Stimulated activated CD4-positive, alpha-beta T cell treated with anti-CD3 and anti-CD28 coated beads, Interleukin-4, amount 100 ng/mL, for 48 hours (primary cell): ENCODE data around the gene RSPH3.
"Not testable (repeated sequence)": the region's sequence is repeated elsewhere in the genome, so short reads cannot be mapped to it uniquely, and the experiment has no call there.

Source experiments
- DNase-seq, 2 donors: peaks; one replicate each; pipeline ENCODE4 v3.0.0-alpha.2; 2020; ENCODE audit warnings: low read depth in 2 of 2

The RSPH3 gene

DNA sequence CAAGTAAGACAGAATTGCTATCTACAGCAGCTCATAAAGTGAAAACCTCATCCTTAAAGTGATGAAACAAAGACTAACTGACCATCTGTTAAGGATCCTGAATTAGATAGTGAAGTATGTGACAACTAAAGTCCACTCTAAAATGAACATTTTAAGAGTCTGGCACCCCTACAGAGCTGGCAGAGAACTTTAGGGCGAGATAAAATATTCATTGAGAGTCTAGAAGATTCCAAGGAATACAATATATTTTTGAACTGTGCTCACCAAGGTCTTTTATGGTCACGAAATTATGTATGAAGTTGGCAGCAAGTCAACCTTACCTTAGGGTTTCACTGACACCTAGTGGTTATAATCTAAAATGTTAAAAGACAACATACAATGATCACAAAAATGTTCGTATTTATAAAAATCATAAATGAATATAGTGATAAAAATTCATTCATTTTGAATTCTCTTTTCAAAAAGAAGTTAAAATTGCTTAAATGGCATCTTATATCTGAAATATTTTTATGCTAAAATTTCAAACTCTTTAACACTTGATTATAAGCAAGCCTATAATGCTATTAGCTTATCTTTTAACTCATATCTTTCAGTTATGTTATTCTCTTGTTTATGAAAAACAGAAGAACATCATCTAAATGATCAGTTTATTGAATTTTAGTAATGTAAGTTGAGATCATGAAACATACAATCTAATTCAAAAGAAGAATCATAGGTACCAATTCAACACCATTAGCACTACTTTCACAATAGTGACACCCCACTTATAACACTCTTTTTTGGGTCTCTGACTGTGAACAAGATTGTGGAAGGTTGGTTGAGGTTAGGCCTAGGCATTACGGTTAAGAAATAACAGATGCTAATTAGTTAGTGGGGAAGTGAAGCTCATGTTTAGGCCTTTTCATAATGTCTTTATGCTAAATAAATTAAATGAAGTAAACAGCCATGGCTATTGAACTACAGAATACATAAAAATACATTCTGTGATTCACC, 27.5 kb downstream of the RSPH3 start:
- DNase-seq: no peak

DNA sequence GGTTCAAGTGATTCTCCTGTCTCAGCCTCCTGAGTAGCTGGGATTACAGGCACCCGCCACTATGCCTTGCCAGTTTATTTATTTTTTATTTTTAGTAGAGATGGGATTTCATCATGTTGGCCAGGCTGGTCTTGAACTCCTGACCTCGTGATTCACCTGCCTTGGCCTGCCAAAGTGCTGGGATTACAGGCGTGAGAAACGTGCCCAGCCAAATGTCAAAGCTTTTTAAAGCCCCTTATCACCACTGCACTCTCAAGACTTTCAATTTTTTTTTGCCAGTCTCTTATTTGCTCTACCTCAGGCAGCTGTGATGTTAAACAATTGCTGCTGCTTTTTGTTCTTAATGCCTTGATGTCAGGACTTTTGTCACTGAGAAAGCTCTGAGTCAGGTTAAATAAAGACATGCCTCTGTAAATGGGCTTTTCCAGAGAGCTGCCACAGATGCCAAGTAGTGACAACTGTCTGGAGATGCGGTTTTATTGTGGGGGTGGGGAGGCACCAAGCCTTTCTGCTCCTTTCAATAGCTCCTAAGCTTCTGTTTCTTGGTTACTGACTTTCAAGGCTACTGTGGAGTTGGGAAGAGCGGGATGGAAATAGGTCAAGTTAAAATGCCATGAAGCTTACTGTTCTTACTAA, 29.2 kb downstream of the RSPH3 start:
- no peak for DNase-seq

DNA sequence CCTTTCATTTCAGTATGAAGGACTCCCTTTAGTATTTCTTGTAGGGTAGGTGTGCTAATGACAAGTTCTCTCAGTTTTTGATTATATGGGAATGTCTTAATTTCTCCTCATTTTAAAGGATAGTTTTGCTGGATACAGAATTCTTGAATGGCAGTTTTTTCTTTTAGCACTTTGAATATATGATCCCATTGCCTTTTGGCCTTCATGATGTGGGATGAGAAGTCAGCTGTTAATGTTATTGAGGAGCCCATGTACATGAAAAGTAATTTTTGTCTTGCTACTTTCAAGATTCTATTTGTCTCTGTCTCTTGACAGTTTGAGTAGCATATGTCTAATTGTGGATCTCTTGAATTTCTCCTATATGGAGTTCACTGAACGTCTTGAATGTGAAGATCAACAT, 30.9 kb downstream of the RSPH3 start:
- no peak for DNase-seq

DNA sequence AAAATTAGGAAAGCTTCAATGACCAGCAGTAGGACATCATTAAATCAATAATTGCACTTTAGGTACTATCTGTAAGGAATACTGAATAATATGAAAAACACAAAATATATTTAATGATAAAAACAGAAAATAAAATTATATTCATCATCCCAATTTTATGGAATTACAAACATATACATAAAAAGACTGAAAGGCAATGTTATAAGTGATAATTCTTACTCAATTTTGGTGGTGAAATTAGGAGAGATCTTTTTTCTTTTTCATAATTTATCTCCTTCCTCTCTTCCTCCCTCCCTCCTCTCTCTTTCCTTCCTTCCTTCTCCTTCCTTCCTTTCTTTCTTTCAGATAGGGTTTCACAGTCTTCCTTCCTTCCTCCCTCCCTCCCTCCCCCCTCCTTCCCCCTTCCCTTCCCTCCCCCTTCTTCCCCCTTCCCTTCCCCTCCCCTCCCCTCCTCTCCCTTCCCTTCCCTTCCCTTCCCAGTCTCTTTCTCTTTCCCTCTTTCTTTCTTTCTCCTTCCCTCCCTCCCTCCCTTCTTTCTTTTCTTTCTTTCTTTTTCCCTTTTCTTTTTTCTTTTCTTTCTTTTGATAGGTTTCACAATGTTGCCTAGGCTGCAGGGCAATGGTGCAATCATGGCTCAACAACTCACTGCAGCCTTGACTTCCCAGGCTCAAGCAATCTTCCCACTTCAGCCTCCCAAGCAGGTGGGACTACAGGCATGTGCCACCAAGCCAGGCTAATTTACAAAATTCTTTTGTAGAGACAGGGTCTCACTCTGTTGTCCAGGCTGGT, 36.8 kb downstream of the RSPH3 start:
- DNase-seq: no peak

DNA sequence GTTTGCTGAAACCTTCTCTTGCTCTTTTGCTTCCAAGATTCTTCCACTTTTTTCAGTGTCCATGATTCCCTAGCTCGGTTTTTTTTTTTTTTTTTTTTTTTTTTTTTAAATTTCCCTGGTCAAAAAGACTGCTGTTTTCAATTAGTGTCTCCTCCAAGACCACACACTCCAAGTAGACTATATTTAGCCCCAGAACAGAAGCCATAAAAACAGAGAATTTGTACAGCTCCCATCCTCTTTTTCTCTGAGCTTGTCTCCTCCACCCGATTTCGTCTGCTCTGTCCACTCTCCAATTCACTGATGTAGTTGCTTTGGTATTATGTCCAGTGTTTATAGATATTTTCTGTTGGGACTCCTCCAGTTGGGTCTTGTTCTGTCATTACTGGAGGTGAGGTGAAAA, 37.6 kb downstream of the RSPH3 start:
- no peak for DNase-seq

DNA sequence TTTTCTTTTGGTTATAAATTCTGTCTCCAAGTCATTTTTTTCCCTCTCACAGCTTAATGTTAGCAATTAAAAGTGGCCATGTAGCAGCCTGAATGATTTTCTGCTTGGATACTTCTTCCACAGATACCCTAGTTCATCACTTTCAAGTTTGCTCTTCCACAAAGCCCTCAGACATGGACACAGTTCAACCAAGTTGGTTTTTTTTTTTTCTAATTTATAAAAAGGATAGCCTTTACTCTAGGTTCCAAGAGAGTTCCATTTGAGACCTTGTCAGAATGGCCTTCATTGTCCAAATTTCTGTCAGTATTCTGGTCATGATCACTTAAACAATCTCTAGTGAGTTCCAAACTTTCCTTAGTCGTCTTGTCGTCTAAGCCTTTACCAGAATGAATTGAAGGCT, 40.0 kb downstream of the RSPH3 start:
- no peak for DNase-seq

DNA sequence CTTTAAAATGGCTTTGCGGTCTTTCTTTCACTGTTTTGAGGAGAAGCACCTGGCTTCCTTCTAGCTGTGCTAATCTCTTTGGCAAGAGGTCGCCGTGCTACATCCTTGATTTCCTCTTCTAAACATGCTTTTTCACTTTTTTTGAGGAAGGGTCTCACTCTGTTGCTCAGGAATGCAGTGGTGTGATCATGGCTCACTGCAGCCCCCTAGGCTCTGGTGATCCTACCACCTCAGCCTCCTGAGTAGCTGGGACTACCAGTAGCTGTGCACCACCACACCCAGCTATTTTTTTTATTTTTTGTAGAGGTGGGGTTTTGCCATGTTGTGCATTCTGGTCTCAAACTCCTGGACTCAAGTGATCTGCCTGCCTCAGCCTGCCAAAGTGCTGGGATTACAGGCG, 40.5 kb downstream of the RSPH3 start:
- no peak for DNase-seq

DNA sequence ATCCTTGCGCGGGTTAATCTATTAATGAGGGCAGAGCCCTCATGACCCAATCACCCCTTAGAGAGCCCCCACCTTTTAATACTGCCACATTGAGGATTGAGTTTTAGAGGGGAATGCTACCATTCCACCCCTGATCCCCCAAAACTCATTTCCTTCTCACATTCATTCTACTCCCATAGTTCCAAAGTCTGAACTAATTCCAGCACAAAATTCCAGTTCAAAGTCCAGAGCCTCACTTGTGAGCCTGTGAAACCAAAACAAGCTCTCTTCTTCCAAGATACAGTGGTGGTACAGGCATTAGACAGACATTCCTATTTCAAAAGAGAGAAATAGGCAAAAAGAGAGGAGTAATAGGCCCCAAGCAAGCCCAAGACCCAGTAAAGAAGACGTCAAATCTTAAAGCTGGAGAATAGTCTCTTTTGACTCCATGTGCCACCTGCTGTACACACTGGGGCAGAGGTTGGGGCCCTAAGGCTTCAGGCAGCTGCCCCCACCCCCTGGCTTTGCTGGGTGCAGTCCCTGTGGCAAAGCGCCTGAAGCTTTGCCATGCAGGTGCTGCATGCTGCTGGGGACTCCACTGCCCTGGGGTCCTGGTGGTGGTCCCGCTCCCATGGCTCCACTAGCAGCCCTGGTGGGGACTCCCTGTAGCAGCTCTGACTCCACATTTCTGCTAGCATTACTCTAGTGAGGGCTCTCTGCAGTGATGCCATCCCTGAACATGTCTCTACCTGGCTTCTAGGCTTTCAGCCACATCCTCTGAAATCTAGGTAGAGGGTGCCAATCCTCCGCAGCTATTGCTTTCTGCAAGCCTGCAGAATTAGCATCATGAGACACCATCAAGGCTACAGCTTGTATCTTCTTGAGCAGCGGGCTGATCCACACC, 41.3 kb downstream of the RSPH3 start:
- no peak for DNase-seq

DNA sequence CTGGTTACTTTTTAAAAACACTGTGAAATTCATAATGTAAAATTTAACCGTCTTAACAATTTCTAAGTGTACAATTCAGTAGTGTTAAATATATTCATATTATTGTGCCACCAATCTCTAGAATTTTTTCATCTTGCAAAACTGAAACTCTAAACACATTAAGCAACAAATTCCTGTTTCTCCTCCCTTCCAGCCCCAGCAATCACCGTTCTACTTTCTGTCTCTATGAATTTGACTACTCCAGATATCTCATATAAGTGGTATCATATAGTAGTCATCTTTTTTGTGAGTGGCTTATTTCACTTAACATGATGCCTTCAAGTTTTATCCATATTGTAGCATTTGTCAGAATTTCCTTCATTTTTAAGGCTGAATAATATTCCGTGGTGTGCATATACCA, 44.7 kb downstream of the RSPH3 start:
- no peak for DNase-seq

DNA sequence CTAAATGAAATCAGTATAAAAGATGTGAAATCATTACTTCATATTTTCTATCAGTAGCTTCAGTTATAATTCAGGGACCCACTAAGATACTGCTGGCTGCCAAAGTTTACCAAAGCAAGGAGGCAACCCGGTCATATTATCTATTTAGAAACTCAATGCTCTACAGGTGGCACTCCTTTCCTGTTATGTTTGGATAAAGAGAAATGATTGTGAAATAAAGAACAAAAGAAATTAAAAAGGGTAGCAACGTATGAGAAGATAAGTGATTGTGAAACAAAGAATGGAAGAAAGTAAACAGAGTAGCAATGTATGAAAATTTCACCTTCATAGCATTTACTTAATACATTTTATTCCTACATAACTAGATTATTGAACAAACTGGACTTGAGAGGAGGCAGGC, 45.2 kb downstream of the RSPH3 start:
- no peak for DNase-seq

DNA sequence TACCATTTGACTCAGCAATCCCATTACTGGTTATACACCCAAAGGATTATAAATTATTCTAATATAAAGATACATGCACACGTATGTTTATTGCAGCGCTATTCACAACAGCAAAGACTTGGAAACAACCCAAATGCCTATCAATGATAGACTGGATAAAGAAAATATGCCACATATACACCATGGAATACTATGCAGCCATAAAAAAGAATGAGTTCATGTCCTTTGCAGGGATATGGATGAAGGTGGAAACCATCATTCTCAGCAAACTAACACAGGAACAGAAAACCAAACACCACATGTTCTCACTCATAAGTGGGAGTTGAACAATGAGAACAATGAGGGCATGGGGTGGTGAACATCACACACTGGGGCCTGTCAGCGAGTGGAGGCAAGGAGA, 48.0 kb downstream of the RSPH3 start:
- DNase-seq: not testable (repeated sequence)

DNA sequence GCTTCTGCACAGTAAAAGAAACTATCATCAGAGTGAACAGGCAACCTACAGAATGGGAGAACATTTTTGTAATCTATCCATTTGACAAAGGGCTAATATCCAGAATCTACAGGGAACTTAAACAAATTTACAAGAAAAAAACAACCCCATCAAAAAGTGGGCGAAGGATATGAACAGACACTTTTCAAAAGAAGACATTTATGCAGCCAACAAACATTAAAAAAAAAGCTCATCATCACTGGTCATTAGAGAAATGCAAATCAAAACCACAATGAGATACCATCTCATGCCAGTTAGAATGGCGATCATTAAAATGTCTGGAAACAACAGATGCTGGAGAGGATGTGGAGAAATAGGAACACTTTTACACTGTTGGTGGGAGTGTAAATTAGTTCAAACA, 48.4 kb downstream of the RSPH3 start:
- DNase-seq: not testable (repeated sequence)

DNA sequence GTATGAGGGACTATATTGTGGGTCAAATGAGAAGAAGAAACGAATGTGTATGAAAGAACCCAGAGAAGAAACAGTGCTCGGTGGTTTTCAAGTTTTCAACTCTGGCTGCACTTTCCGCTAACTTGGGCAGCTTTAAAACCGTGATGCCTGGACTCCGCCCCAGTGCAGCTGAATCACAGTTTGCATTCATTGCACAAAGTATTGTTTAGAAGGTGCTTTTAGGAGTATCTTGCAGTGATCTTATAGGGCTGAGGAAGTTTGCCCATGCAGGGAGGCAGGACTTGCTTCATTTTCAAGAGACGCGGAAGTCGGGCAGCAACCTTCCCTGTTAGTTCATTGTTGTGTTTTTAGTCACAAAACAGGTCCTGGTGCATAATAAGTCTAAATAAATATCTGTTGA, 52.7 kb downstream of the RSPH3 start:
- no peak for DNase-seq

DNA sequence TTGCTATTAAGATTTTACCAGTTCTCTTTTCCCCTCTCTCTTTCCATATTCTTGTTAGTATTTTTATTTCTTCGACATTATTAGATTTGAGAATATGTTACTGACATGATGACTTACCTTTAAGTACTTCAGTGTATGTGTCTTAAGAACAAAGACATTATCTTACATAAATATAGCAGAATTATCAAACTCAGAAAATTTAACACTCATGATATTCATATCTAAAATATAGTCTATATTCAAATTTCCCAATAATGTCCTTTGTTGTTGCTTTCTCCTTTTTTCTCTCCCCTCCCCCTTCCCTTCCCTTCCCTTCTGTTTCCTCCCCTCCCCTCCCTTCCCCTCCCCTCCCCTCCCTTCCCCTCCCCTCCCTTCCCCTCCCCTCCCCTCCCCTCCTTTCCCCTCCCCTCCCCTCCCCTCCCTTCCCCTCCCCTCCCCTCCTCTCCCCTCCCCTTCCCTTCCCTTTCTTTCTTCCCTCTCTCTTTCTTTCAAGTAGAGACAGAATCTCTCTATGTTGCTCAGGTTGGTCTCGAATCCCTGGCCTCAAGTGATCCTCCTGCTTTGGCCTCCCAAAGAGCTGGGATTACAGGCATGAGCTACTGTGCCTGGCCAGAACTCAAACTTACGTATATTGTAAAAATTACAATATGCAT, 56.5 kb downstream of the RSPH3 start:
- DNase-seq: no peak

DNA sequence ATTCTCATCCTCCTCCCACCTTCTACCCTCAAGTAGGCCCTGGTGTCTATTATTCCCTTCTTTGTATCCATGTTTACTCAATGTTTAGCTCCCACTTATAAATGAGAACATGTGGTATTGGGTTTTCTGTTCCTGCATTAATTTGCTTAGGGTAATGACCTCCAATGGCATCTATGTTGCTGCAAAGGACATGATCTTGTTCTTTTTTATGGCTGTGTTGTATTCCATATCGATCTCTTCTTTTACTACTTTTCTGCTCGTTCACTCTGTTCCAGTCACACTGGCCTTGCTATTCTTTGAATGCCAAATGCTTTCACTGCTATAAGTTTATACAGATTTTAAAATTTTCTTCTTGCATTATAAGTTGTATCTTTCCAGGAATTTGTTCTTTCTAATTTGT, 57.7 kb downstream of the RSPH3 start:
- DNase-seq: no peak

DNA sequence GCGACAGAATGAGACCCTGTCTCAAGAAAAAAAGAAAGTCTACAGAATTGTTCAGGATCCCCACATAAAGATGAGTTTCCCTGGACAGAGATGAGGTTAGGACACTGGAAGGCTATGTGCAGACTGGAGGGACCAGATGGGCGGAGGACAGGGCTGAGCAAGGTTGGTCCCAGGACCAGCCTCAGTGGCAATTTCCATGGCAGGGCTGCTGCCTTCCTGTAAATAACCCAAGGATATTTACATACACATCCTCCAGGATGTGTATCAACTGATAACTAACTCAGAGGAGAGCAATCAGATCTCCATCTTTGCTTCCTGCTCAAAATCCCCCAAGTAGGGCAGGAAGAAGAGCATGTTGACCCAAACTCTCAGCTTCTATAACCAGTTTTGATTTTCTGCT, 58.8 kb downstream of the RSPH3 start:
- DNase-seq: no peak

DNA sequence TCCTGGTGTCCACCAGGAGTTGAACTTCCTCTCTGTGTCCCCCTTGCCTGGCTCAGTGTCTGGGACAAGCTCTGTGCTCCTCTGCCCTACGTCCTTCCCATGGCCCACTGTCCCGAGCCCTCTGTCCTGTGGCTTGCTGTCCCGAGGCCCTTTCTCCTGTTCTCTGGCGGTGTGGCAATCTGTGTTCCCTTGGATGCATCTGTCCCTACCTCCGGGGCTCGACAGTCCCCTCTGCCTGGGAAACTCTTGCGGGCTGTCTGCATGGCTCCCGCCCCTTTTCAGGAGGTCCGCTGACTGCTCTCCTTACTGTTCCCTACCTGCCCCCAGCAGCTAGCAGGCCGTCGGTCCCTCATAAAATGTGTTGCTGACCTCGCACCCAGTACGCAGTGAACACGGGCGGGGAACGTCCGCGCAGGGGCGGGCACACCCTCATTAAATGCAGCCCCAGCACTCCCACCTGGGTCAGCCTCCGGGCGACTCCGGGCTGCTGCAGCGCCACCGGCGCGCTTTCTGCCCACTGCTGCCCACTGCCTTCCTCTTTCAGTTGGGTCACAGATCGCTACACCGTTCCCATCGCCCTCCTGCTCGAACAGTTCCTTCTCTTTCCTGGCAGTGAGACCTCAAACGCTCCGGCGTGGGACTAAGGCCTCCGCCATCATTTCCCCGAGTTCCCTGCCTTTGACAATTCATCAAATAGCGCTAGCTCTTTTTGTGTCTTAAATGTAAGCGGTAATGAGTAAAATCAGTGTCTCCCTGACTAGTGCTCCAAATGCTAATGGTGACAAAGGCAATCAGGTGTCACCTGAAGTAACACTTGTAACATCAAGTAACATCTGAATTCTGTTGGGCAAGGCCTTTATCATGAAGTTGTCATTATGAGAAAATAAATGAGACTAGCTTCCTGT, 60.5 kb downstream of the RSPH3 start:
- DNase-seq: no peak

DNA sequence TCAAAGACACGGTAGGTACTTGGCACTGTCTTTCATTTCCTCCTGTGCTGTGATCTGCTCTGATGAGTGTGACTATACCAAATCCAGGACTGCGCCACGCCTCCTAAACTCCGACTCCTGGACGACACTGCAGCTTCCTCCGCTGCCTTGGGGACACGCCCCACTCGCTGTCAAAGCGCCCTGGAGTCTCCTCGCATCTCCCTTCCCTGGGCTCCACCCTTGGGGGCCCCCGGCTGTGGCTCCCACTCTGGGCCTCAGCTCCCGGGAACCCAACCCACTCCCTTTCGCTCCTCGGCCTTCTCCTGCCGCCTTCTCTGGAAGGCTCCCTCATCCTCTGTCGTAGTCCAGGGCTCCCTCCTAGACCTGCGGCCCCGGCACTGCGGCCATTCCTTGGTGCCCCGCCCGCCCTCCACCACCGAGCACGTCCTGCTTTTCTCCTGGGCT, 61.2 kb downstream of the RSPH3 start:
- no peak for DNase-seq

DNA sequence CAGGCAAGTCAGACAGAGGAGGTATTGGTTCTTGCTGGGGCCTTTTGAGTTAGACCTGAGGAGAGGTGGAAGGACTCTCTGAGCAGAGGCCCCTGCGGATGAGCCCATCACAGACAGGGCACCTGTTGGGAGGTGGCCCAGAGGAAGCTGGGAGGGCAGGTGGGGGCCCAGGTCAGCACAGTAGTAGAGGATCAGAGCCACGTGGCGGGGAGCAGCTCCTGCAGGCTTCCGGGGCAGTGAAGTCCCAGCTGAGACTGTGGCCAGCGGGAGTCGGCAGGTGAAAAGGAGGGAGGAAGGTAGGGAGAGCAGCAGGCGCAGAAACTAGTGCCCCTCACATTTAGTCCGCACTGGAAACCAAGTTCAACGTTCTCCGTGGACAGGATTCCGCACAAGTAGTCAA, 61.8 kb downstream of the RSPH3 start:
- no peak for DNase-seq

DNA sequence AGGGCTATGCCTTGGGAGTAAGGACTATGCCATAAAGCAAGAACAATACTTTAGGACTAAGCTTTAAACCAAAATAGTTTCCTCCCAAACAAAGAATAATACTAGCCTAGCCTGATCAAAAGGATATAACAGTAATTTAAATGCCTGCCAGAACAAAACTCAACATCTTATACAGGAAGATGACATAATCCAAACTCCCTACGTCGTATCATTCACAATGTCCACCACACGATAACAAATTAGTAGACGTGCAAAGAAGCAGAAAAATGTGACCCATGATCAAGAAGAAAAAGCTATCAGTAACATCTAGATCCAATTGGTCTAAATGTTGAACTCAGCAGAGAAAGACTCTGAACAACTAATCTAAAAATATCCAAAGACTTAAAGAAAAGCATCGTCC, 65.8 kb downstream of the RSPH3 start:
- no peak for DNase-seq
